Skin epidermis (tissue), 12 donors: ENCODE measurements around the gene CEP131.

ENCODE experiments used
- H3K27ac ChIP-seq, 21 experiments: fragments of 200-600 bp; sonication (generic) in 11 of 21; one replicate each; pipeline ENCODE4 v1.5.0; 2020; ENCODE audit warnings: mild to moderate bottlenecking in 3 of 21, inconsistent platforms in 2 of 21, moderate library complexity in 2 of 21
- H3K4me3 ChIP-seq, 7 experiments: fragments of 200-600 bp; sonication (generic) in 2 of 7; one replicate each; pipeline ENCODE4 v1.5.0; 2020; ENCODE audit warnings: inconsistent platforms in 2 of 7, mild to moderate bottlenecking in 2 of 7, moderate library complexity in 1 of 7

Gene CEP131

DNA sequence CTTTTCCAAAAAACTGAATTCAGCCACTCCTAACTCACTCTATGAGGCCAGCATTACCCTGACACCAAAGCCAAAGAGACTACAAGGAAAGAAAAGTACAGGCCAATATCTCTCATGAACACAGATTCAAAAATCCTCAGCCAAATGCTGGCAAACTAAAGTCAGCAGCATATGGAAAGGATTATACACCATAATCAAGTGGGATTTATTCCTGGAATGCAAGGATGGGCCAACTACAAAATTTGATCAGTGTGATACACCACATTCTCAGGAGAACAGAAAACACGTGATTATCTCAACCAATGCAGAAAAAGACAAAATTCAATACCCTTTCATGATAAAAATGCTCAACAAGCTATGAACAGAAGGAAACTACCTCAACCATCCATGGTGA is 49.0 kb downstream of the CEP131 start:
- no peak overlapping the region for H3K4me3 ChIP-seq
- no peak overlapping the region for H3K27ac ChIP-seq

DNA sequence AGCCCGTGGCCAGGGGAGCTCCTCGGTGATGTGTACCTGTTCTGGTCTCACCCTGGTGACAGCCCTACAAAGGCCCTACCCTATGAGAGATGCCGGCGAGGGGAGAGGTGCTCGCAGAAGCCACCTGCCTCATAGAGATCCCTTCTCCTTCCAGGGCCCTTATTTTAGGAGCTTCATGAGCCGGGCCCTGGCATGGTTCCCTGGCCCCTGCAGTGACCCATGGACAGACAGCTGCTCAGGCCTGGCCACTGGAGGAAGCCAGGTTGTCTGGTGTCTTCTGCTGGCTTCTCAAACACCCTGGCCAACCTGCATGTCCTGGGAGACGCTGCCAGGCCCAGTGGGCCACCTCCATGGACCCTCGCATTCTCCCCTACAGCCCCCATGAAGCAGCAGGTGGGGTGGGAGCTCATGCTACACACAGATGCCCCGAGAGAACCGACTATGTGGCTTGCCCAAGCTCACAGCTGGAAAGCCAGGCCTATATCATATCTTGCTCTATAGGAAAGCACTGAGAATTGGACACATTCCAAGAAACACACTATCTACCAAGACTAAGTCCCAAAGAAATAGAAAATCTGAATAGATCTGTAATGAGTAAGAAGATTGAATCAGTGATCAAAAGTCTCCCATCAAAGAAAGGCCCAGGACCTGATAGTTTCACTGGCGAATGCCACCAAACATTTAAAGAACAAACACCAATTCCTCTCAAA is 49.6 kb downstream of the CEP131 start:
- H3K4me3 ChIP-seq: no peak overlapping the region
- H3K27ac ChIP-seq: no peak overlapping the region

DNA sequence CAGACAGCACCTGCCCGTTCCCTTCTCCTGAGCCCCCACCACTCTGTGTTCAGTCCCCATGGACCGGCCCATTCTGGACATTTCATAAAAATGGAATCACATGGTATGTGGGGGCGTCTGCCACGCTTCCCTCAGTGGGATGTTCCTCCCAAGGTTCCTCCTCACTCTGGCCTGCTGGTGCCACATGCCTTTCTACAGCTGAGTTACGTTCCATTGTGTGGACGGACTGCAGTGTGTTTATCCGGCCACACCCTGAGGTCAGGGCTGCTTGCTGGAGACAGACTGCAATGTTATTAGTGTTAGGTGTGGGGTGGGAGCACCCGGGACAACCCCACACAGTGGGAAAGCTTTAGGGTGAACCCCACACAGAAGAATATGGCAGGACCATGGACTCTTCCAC is 50.8 kb downstream of the CEP131 start:
- H3K4me3 ChIP-seq: no peak overlapping the region
- no peak overlapping the region for H3K27ac ChIP-seq

DNA sequence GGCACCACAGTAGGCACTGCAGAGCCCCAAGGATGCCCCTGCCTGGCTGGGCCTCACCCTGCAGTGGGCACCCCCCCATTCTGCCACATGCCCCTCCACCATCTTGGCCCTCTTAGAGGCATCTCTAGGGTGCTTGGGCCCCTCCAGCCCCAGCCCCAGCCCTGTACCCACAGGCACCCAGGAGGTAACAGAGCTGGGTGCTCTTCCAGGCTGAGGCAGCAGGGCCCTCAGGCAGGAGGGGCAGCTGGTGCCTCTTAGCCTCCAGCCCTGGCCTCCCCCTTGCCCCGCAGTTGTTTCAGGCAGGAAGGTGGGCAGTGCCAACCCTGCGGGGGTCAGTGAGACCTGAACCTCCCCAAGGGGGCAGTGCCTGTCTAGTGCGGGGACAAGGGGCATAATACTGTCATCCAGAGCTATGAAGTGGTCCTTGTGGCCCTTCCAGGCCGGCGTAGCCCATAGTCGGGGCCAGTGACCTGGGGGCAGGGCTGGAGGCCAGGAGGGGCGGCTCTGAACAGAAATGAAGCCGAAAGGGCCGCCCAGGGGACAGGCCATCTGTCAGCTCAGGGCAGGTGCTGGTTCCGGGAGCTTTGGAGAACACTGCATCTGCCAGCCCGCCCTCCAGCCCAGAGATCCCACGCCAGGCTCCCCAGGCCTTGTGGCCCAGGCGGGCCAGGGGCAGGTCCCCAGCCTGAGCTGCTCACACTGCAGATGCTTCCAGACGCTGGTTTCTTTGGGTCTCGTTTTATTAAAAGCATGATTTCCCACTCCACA is 51.9 kb downstream of the CEP131 start:
- Histone ChIP-seq H3K4me3 (no peak overlapping the region), H3K27ac (no peak overlapping the region)

DNA sequence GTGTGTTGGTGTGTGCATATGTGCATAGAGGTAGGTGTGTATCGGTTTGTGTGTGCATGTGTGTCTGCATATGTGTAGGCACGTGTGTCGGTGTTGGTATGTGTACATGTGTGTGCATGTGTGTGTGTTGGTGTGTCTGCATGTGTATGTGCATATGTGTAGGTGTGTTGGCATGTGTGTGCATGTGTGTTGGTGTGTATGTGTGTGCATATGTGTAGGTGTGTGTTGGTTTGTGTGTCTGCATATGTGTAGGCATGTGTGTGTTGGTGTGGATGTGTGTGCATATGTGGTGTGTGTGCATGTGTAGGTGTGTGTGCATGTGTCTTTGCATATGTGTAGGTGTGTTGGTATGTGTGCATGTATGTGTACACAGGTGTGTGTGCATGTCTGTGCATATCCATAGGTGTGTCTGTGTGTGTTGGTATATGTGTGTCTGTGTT is 52.9 kb downstream of the CEP131 start:
- Histone ChIP-seq H3K4me3 (no peak overlapping the region), H3K27ac (no peak overlapping the region)

DNA sequence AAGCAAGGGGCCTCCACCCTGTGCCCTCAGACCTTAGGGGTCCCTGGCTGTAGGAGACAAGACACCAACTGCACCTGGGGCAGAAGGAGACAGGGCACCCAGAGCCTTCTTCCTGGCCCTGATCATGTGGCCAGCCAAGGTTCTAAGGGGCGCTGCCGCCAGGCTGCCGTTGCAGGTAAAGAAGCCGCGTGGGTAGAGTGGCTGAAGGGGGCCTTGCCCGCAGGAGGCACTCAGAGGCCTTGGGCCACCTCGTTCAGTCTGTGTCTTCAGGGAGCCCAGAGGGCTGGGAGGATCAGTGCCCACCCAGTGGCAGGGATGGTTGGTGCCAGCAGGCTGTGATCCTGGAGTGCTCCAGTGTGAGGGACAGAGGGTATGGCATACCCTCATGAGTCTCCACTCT is 55.1 kb downstream of the CEP131 start:
- no peak overlapping the region for H3K27ac ChIP-seq
- no peak overlapping the region for H3K4me3 ChIP-seq

DNA sequence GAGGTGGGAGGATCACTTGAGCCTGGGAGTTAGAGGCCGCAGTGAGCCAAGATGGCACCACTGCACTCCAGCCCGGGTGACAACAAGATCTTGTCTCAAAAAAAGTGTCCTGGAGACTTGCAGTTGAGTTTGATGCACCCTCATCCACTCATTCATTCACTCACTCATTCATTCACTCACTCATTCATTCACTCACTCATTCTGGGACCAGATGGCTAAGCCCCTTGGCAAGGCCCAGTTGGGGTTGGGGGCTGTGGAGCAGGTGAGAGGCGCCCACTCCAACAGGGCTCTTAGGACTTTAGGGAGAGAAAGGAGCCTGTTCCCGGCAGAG is 55.6 kb downstream of the CEP131 start:
- Histone ChIP-seq H3K4me3 (no peak overlapping the region), H3K27ac (no peak overlapping the region)

DNA sequence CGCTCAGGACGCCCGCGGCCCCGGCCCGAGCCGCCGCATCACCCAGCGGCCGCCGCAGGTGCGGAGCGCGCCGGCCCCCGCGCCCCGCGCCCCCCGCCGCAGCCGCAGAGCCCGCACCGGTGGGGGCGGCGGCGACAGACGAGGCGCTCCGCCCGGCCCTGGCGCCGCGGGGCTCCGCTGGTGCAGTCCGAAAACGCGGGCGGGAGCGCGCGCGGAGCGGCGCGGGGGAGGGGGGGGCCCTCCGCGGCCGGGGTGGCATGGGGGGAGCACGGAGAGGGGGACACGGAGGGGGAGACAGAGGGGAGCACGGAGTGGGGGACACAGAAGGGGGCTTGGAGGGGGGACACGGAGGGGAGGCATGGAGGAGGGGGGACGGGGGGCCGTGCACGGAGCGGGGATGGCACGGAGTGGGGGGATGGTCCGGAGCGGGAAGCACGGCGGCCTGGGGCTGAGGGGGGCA is 56.7 kb downstream of the CEP131 start, which contains the start of gene AATK:
AATK (minus strand) TSS at position 189 of the 460 bp plus-strand sequence. CDS start 229 bp downstream, outside the sequence.
- Histone ChIP-seq H3K4me3 (peak within 1 kb of the TSS in 2 of 7 experiments; percentile 11 to 28), H3K27ac (peak within 1 kb of the TSS in 1 of 21 experiments; percentile 3)

DNA sequence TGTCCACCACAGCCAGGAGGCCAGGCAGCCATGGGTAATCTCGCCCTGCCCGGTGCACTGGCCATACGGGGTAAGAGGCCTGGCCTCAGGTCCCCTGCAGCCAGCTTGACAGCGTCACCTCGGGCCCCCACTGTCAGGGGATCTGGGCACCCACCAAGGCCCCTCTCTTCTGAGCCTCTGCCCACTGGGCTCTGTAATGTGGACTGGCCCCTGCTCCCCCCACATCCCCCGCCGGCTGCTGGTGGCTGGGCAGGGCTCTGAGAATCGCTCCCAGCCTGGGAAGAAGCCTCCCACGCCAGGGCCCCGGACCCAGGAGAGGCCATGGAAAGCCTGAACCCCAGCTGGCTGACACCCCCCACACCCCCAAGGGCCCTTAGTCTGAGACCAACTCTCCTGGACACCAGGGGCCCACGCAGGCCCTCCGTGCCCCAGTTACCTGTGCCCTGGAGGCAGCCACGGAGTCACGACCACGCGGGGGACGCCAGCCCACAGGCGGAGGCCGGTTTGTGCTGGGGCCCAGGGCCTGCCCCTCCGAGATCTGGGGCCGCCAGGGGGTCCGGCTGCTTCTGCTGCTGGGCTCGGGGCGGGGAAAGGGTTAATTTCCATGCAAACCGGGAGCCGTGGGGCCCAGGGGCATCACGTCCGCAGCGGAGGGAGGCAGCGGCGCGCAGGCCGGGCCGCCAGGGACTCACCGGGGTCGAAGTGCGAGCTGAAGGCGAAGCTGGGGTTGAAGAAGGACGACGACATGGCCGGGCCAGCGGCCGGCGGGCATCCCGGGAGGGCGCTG is 57.3 kb downstream of the CEP131 start, which contains the start of gene PVALEF:
PVALEF (plus strand) TSS at position 262 of the 787 bp plus-strand sequence. CDS start 15,720 bp downstream, outside the sequence.
- peak within 1 kb of the TSS in 1 of 21 experiments; percentile 3 for H3K27ac ChIP-seq
- H3K4me3 ChIP-seq: peak within 1 kb of the TSS in 2 of 7 experiments; percentile 11 to 28

DNA sequence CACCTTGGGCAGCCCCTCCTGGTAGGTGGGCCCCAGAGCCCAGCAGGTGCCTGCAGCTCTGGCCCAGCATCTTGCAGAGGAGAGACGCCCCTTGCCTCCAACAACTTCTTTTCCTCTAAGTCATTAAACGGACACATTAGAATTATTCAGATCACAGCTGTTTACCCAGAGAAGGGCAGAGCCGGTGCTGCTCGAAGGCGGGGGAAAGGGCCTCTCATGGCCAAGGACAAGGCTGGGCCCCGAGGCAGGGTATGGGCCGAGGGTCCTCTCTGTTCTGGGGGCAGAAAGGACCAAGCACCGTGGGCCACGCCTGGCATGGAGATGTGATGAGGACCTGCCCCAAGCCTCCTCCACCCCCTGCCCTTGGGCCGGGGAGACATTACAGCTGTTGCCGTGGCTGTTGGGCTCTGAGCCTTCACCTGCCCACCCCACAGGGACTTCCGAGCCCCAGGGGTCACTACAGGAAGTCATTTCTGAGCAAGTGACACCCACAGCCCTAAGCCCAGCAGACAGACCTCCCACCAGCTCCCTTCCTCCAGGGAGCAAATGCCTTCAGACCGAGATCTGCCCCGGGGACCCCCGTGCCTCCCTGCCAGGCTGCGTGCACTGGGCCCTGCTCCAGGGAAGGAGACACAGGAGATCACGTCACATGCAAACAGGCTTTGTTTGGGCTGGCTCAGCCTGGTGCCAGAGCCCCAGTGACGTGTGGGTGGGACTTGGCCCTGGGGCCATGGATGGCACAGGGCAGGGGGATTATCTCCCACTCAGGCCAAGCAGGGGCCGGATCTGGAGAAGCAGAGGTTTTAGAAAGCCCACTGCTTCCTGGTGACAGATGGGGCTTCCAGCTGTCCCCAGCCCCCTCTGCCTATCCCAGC is 58.2 kb downstream of the CEP131 start:
- no peak overlapping the region for H3K4me3 ChIP-seq
- H3K27ac ChIP-seq: no peak overlapping the region

DNA sequence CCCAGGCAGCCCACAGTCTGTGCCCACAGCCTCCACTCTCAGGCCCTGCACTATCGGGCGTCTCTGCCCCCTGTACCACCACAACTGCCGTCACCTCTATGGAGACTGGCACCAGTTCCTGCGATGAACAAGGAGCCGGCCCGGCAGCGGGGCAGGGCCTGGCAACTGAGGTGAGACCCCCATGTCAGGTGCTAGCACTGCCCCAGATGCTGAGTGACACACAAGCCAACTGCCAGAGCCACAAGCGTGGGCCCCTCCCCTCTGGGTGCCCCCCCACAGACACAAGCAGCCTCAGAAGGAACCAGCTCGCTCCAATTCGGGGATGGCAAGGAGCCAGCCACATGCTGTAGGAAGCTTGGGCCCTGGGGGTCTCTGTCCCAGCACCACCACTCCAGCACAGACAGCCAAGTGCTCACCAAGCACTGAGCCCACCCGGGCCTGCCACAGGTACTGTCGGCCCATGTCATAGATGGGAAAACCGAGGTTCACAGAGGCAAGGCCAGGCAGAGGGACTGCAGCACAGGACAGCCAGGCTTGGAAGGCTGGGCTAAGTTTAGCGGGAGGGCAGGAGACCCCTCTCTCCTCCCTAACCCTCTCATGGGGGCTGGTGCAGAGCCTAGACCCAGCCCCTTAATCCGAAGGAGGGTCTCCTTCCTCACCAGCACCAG is 58.9 kb downstream of the CEP131 start:
- Histone ChIP-seq H3K4me3 (no peak overlapping the region), H3K27ac (no peak overlapping the region)

DNA sequence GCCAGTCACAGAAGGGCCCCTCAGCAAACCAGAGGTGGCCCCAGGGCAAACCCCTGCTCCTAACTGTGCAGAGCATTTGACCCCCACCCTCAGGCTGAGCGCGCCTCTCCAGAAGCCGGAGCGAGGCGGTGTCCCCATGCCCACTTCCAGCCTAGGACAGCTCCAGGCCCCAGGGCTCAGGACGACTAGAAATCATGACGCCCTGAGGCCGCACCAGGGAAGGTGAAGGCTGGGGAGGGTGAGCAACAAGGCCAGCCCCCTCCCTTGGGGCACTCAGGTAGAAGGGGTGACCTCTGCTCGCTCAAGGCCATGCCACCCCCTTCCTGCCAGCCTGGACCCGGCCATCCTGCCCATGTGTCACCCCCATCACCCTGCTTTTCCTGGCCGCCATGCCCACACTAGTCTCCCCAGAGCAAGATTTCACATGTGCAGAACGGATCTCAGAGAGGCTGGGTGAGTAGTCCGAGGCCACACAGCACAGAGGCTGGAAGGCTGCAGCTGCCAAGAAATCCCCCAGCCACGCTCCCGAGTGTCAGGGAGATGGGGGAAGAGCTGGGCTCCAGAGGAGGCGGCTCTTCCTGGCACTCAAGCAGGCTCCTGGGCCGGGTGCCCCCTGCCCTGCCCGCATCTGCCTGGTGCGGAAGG is 59.6 kb downstream of the CEP131 start:
- Histone ChIP-seq H3K27ac (no peak overlapping the region), H3K4me3 (no peak overlapping the region)

DNA sequence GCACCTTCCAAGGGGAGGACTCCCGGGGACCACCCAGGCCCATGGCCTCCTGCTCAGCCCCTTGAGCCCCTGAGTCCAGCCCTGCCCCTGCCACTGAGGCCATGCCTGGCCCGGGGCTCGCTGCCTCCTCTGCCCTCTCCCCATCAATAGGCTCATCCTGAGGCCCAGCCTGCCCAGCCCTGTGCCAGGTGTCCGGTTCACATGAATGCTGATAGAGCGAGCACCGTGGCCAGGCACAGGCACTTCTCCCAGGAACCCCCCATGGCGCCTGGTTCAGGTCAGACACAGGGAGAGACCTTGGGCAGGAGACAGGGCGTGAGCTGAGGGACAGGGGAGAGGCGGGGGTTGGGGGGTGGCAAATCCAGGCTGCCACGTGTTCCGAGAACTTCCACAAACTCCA is 60.3 kb downstream of the CEP131 start:
- Histone ChIP-seq H3K27ac (no peak overlapping the region), H3K4me3 (no peak overlapping the region)

DNA sequence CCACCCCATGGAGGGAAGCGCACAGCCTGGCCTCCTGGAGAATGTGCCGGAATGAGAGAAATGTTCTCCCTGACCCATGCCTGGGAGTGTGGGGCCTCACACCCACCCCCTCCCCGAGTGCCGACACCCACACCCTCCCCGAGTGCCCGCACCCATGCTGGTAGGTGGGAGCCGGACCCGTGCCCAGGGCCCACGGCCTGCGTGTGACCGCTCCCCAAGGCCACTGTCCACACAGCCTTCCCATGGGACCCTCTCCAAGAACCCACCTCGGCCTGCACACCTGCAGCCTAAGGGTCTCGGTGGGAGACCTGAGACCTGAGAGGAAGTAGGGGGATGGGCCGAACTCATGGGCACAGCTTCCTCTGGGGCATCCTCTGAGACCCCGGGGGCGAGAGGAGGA is 60.8 kb downstream of the CEP131 start:
- no peak overlapping the region for H3K27ac ChIP-seq
- no peak overlapping the region for H3K4me3 ChIP-seq

DNA sequence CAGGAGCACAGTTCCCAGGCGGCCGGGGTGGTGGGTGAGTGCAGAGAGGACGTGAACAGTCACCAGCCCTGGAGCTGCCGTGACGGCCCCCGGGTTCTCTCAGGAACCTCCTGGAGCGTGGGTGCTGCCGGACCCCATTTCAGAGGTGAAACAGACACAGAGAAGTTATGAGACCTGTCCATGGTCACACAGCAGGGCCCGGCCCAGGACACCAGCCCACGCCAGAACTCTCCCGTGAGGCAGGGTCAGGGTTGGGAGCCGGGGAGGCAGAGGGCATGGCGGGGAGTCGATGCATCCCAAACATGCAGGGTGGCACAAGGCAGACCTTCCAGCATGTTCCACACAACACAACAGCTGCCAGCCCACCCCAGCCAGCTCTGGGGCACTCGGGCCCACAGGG is 61.2 kb downstream of the CEP131 start:
- H3K27ac ChIP-seq: no peak overlapping the region

DNA sequence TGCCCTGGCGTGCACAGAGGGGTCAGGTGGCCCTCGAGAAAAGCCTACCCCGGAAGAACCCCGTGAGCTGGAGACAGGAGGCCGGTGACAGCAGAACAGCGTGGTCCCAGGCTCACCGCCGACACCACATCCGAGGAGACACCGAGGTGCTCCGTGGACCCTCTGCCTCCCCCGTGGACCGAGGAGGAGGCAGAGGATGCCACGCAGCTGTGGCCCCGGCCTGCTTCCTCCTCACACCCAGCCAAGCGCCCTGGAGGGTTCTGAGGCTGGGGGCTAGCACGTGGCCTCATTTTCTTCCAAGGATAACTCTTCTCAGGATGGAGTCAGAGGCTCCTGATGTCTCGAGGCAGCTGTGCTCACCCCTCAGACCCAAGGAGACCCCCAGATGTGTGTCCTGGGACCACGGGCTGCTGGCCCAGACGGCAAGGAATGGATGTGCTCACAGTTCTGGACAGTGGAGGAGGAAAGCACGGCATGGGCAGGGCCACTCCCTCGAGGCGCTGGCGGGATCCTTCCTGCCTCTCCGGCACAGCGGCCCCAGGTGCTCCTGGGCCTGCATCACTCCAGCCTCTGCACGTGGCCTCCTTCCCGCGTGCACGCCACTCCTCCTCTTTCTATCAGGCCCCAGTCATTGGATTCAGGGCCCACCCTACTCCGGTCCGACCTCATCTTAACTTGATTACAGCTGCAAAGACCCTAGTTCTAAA is 61.9 kb downstream of the CEP131 start:
- H3K4me3 ChIP-seq: peak overlapping the region in 2 of 7 experiments; percentile 7 to 32
- H3K27ac ChIP-seq: peak overlapping the region in 5 of 21 experiments; percentile 3 to 80 (median 54)

More for the DNA sequence above, 61.2 kb downstream of the CEP131 start:
- no peak overlapping the region for H3K4me3 ChIP-seq

DNA sequence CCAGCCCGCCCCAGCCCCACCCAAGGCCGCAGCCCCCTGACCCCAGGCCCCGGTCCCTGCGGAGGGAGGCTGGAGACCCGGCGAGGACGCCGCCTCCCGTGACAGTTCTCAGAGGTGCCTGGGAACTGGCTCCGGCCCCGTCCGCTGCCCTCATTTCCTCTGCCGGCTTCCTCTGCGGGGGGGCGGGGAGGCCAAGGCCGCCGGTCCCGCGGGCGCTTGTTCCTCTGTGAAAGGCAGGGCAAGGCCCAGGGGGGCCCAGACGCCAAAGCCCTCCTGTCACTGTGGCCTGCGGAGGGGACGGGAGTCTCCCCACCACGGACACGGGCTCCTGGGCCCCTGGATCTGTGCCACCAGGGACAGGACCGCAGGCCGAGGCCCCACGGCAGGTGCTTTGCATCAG is 62.5 kb downstream of the CEP131 start:
- Histone ChIP-seq H3K27ac (peak overlapping the region in 15 of 21 experiments; percentile 3 to 80 (median 39)), H3K4me3 (peak overlapping the region; percentile 7 to 32 (median 26))
